B cell (primary cell): ENCODE results near the gene LRIG1. TPM values are rescaled to one million over a fixed set of nuclear protein-coding genes. Genes with fewer than 3 reads are reported as not detected.

Experiments used
- ATAC-seq: fragments of 200-7000 bp; cut with Tn5 transposase; one replicate; pipeline ENCODE4 v1.10.0; 2021; ENCODE audit warnings: low read depth, mild to moderate bottlenecking, moderate number of reproducible peaks, moderate library complexity
- CTCF ChIA-PET: fragments of 350-600 bp; sonication (Branson Sonifier 250); formaldehyde crosslinking; loops from one replicate; lab custom pipeline; 2021; ENCODE audit warnings: antibody characterized with exemption, inconsistent platforms; lab: Charles Lee
- POLR2A ChIA-PET: fragments of 350-600 bp; sonication (Branson Sonifier 250); formaldehyde crosslinking; loops from one replicate; lab custom pipeline; 2021; ENCODE audit warnings: antibody characterized with exemption; lab: Charles Lee
- DNase-seq: peaks from one replicate; pipeline ENCODE4 v3.0.0; 2013
- H2AFZ ChIP-seq: 2 replicates; pipeline ENCODE4 v1.6.1; 2012; ENCODE audit warnings: mild to moderate bottlenecking, low read depth, low read length; ENCODE audit not compliant: insufficient read depth, poor library complexity, severe bottlenecking
- H3K27ac ChIP-seq, 2 donors: 1 replicate in 1 of 2; 2 replicates in 1 of 2; pipeline ENCODE4 v1.5.1; 2012 to 2013; ENCODE audit warnings: low read length in 2 of 2, mild to moderate bottlenecking in 2 of 2, moderate library complexity in 1 of 2
- H3K27me3 ChIP-seq, 4 experiments: fragments of 200-600 bp in 1 of 4; sonication (generic) in 1 of 4; replicated peaks in 1 of 4; 1 replicate in 2 of 4; 2 replicates in 2 of 4; pipeline versions ENCODE4 v1.6.1 to v1.7.0; 2013 to 2016; ENCODE audit warnings: low read length in 3 of 4, mild to moderate bottlenecking in 2 of 4, mixed read lengths in 1 of 4, moderate library complexity in 1 of 4; ENCODE audit not compliant: insufficient read depth in 4 of 4, control insufficient read depth in 3 of 4; ENCODE audit errors: control extremely low read depth in 1 of 4
- H3K36me3 ChIP-seq, 2 experiments: replicated peaks in 1 of 2; 1 replicate in 1 of 2; 2 replicates in 1 of 2; pipeline versions ENCODE4 v1.6.1 to v1.7.1; 2013; ENCODE audit warnings: low read length in 1 of 2; ENCODE audit not compliant: insufficient read depth in 2 of 2, control insufficient read depth in 1 of 2; ENCODE audit errors: control extremely low read depth in 1 of 2, extremely low read depth in 1 of 2
- H3K4me1 ChIP-seq, 2 donors: fragments of 200-600 bp in 1 of 2; sonication (generic) in 1 of 2; 1 replicate in 1 of 2; 2 replicates in 1 of 2; pipeline versions ENCODE4 v1.5.1 to v1.6.1; 2013 to 2017; ENCODE audit warnings: low read length in 2 of 2; ENCODE audit not compliant: control insufficient read depth in 2 of 2, insufficient read depth in 2 of 2
- H3K4me2 ChIP-seq: replicated peaks from 2 replicates; pipeline ENCODE3; 2012; ENCODE audit warnings: mild to moderate bottlenecking, low read depth, low read length; ENCODE audit not compliant: poor library complexity, severe bottlenecking
- H3K4me3 ChIP-seq, 5 experiments: fragments of 200-600 bp in 1 of 5; sonication (generic) in 1 of 5; 1 replicate in 3 of 5; 2 replicates in 2 of 5; pipeline versions ENCODE4 v1.5.1 to v1.7.0; 2011 to 2016; ENCODE audit warnings: low read length in 4 of 5, mild to moderate bottlenecking in 4 of 5, low read depth in 2 of 5, control low read depth in 1 of 5, moderate library complexity in 1 of 5; ENCODE audit not compliant: insufficient read depth in 1 of 5; ENCODE audit errors: control extremely low read depth in 1 of 5, extremely low read depth in 1 of 5
- H3K79me2 ChIP-seq: fragments of 200-600 bp; sonication (generic); one replicate; pipeline ENCODE4 v1.6.0; 2016; ENCODE audit warnings: low read length; ENCODE audit not compliant: control insufficient read depth, insufficient read depth
- H3K9ac ChIP-seq: fragments of 200-600 bp; sonication (generic); 2 replicates; pipeline ENCODE4 v1.6.1; 2017; ENCODE audit warnings: mild to moderate bottlenecking, low read length, moderate library complexity
- H3K9me3 ChIP-seq, 3 donors: one replicate each; pipeline versions ENCODE4 v1.6.1 to v1.7.1; 2013; ENCODE audit warnings: low read length in 2 of 3; ENCODE audit not compliant: control insufficient read depth in 2 of 3, insufficient read depth in 1 of 3; ENCODE audit errors: control extremely low read depth in 1 of 3
- H4K20me1 ChIP-seq: 2 replicates; pipeline ENCODE4 v1.6.0; 2012; ENCODE audit warnings: mild to moderate bottlenecking, low read length; ENCODE audit not compliant: insufficient read depth, control insufficient read depth, poor library complexity, severe bottlenecking
- H3K27ac Mint-ChIP-seq: one replicate; pipeline ENCODE4 v1.8.0; 2021; ENCODE audit warnings: mixed read lengths
- H3K27me3 Mint-ChIP-seq: one replicate; pipeline ENCODE4 v1.8.0; 2021; ENCODE audit warnings: mixed read lengths
- H3K4me1 Mint-ChIP-seq: one replicate; pipeline ENCODE4 v1.8.0; 2021; ENCODE audit warnings: mixed read lengths
- H3K4me3 Mint-ChIP-seq: one replicate; pipeline ENCODE4 v1.8.0; 2021; ENCODE audit warnings: mixed read lengths
- H3K9me3 Mint-ChIP-seq: one replicate; pipeline ENCODE4 v1.8.0; 2022; ENCODE audit warnings: mixed read lengths; ENCODE audit not compliant: insufficient read depth
- CTCF ChIP-seq: fragments of 200-600 bp; IDR thresholded peaks from one replicate; pipeline ENCODE4 v1.8.0; 2022; ENCODE audit warnings: antibody characterized with exemption, mild to moderate bottlenecking
- EZH2 ChIP-seq: IDR thresholded peaks from 2 replicates; pipeline ENCODE4 v1.6.1; 2012; ENCODE audit warnings: borderline replicate concordance, low read depth, mild to moderate bottlenecking, moderate library complexity, low read length; ENCODE audit not compliant: insufficient read depth, poor library complexity, severe bottlenecking
- WGBS: methylation state at CpG from one replicate; pipeline ENCODE4 v1.1.5; 2013; ENCODE audit warnings: missing lambda C conversion rate; ENCODE audit not compliant: insufficient coverage; 5-methylcytosine and 5-hydroxymethylcytosine counted together
- intact Hi-C: fragments of 100-400 bp; cut with micrococcal nuclease; formaldehyde crosslinking; loops from one replicate; pipeline ENCODE4 v1.10.0; 2022
- polyA plus RNA-seq: library from polyadenylated mRNA; depleted of rRNA; stranded (reverse); fragments of >200 nt; gene quantifications from 2 replicates; pipeline ENCODE4 v1.2.3, GENCODE V29; 2012
- total RNA-seq, 2 donors: library from RNA; stranded (reverse); fragments of 120-200 nt in 1 of 2; gene quantifications; 1 replicate in 1 of 2; 2 replicates in 1 of 2; pipeline versions ENCODE4 v1.2.3 to v1.2.4, GENCODE V29; 2013 to 2022

Gene LRIG1
- total and polyA plus RNA-seq, 2 donors (not counting 1 experiment from before 2014, with no cell fraction given), result 9.2 to 12.4 TPM

- WGBS, result 96% methylated on average over 10 of the region's 10 CpGs
- no peak overlapping the region for H3K4me3 Mint-ChIP-seq
- intact Hi-C loops, result no loop called here
- H3K27me3 Mint-ChIP-seq, result no peaks in the 10 kb centered on the region
- no peaks in the 10 kb centered on the region for H4K20me1 ChIP-seq
- H3K4me1 Mint-ChIP-seq, result peaks cover 17% of the 10 kb centered on the region
- no peak overlapping the region for H2AFZ ChIP-seq
- no peaks in the 10 kb centered on the region for H3K9me3 Mint-ChIP-seq
- no peak overlapping the region for H3K4me2 ChIP-seq
- CTCF ChIA-PET, result interaction anchor here (5.6 kb wide), 1 partner anchor 25 kb away, joined by 17 read pairs; no protein-coding TSS in a partner anchor
- DNase-seq (no peak), ATAC-seq (no peak)
- TF ChIP-seq CTCF (no peak), EZH2 (no peak)
- H3K9ac ChIP-seq, result no peak overlapping the region
- H3K36me3 ChIP-seq, result peaks cover 4 to 77% of the 10 kb centered on the region in 2 experiments
- no peak overlapping the region for H3K27ac Mint-ChIP-seq
- no peak overlapping the region for H3K4me3 ChIP-seq
- H3K9me3 ChIP-seq, result peaks cover 0 to 11% (median 4%) of the 10 kb centered on the region in 3 donors
- POLR2A ChIA-PET, result no interaction called here
- H3K4me1 ChIP-seq, result peaks cover 16 to 17% of the 10 kb centered on the region in 2 donors
- H3K27ac ChIP-seq, result no peak overlapping the region
- peaks cover under 1% of the 10 kb centered on the region for H3K79me2 ChIP-seq
- H3K27me3 ChIP-seq, result no peaks in the 10 kb centered on the region
Observed at GRCh38 chr3:66382142-66382541, 118.7 kb downstream of the LRIG1 start.

GRCh38 chr3:66381626-66382025 lies 119.2 kb downstream of the LRIG1 start:
- H3K4me1 ChIP-seq, result peaks cover 11% of the 10 kb centered on the region in 2 donors
- no peak overlapping the region for H3K4me2 ChIP-seq
- H3K9ac ChIP-seq, result no peak overlapping the region
- H3K9me3 ChIP-seq, result peaks cover 0 to 11% (median 4%) of the 10 kb centered on the region in 3 donors
- Mint-ChIP-seq H3K4me1 (peaks cover 12% of the 10 kb centered on the region), H3K27ac (no peak overlapping the region), H3K27me3 (no peaks in the 10 kb centered on the region), H3K4me3 (no peak overlapping the region), H3K9me3 (no peaks in the 10 kb centered on the region)
- ChIA-PET CTCF (interaction anchor here (5.6 kb wide), 1 partner anchor 26 kb away, joined by 17 read pairs; no protein-coding TSS in a partner anchor), POLR2A (no interaction called here)
- WGBS, result 97% methylated on average over 7 of the region's 7 CpGs
- peaks cover 4 to 79% of the 10 kb centered on the region in 2 experiments for H3K36me3 ChIP-seq
- intact Hi-C loops, result no loop called here
- no peak overlapping the region for H3K27ac ChIP-seq
- H3K27me3 ChIP-seq, result no peaks in the 10 kb centered on the region
- H4K20me1 ChIP-seq, result no peaks in the 10 kb centered on the region
- DNase-seq (no peak), ATAC-seq (no peak)
- no peaks in the 10 kb centered on the region for H3K79me2 ChIP-seq
- TF ChIP-seq EZH2 (no peak), CTCF (no peak)
- no peak overlapping the region for H2AFZ ChIP-seq
- H3K4me3 ChIP-seq, result no peak overlapping the region
